GM19025 (cell line): Measurements from ENCODE around the gene PRDX2.

Experiments
- ATAC-seq: cut with Tn5 transposase; IDR thresholded peaks from one replicate; pipeline ENCODE4 v1.9.1; 2021; ENCODE audit warnings: mild to moderate bottlenecking, low read depth, moderate library complexity; ENCODE audit not compliant: unreplicated experiment

The PRDX2 gene

GRCh38 chr19:12783291-12783848, 18.2 kb downstream of the PRDX2 start:
- no peak for ATAC-seq

GRCh38 chr19:12782424-12783290, 18.9 kb downstream of the PRDX2 start:
- ATAC-seq: peak; percentile 45

GRCh38 chr19:12782174-12782423, 19.5 kb downstream of the PRDX2 start:
- no peak for ATAC-seq

- ATAC-seq: no peak
Observed at GRCh38 chr19:12779162-12779993, 22.2 kb downstream of the PRDX2 start.

- ATAC-seq: no peak
Observed at GRCh38 chr19:12778905-12779161, 22.8 kb downstream of the PRDX2 start.

GRCh38 chr19:12778017-12778904, 23.3 kb downstream of the PRDX2 start:
- no peak for ATAC-seq

GRCh38 chr19:12777217-12778016, 24.2 kb downstream of the PRDX2 start:
- no peak for ATAC-seq

- no peak for ATAC-seq
Observed at GRCh38 chr19:12774588-12775555, 26.7 kb downstream of the PRDX2 start, which contains the start of gene HOOK2. HOOK2 (minus strand) TSS chr19:12775552; CDS start chr19:12775449, 103 bp downstream.

- no peak for ATAC-seq
Observed at GRCh38 chr19:12773571-12773970, 28.0 kb downstream of the PRDX2 start.

- ATAC-seq: no peak
Observed at GRCh38 chr19:12772323-12772722, 29.3 kb downstream of the PRDX2 start.

- ATAC-seq: no peak
Observed at GRCh38 chr19:12770922-12771321, 30.7 kb downstream of the PRDX2 start.

GRCh38 chr19:12769689-12770088, 31.9 kb downstream of the PRDX2 start:
- ATAC-seq: no peak

- no peak for ATAC-seq
Observed at GRCh38 chr19:12767666-12768065, 33.9 kb downstream of the PRDX2 start.

GRCh38 chr19:12767150-12767549, 34.5 kb downstream of the PRDX2 start:
- no peak for ATAC-seq

GRCh38 chr19:12766051-12766521, 35.5 kb downstream of the PRDX2 start:
- ATAC-seq: peak; percentile 58

GRCh38 chr19:12764698-12765097, 36.9 kb downstream of the PRDX2 start:
- ATAC-seq: no peak

GRCh38 chr19:12763100-12763499, 38.5 kb downstream of the PRDX2 start:
- ATAC-seq: no peak

GRCh38 chr19:12759686-12760085, 41.9 kb downstream of the PRDX2 start:
- ATAC-seq: no peak
